HG03280 (cell line): Measurements from ENCODE around the gene B4GALT5.

Experiments used
- ATAC-seq: cut with Tn5 transposase; IDR thresholded peaks from one replicate; pipeline ENCODE4 v1.9.1; 2021; ENCODE audit warnings: mild to moderate bottlenecking, moderate library complexity; ENCODE audit not compliant: unreplicated experiment

Gene B4GALT5

GRCh38 chr20:49660912-49661311, 52.8 kb downstream of the B4GALT5 start:
- ATAC-seq: no peak

GRCh38 chr20:49659056-49659455, 54.6 kb downstream of the B4GALT5 start:
- no peak for ATAC-seq

GRCh38 chr20:49658508-49658907, 55.2 kb downstream of the B4GALT5 start:
- ATAC-seq: no peak

GRCh38 chr20:49657118-49657901, 56.4 kb downstream of the B4GALT5 start:
- ATAC-seq: no peak

- ATAC-seq: no peak
These were observed 57.4 kb downstream of the B4GALT5 start for GRCh38 chr20:49656304-49656703.

- no peak for ATAC-seq
These were observed 59.7 kb downstream of the B4GALT5 start for GRCh38 chr20:49653925-49654434.

- no peak for ATAC-seq
These were observed 64.0 kb downstream of the B4GALT5 start for GRCh38 chr20:49649672-49650071.

- ATAC-seq: no peak
These were observed 66.1 kb downstream of the B4GALT5 start for GRCh38 chr20:49647550-49647949.

- ATAC-seq: no peak
These were observed 67.2 kb downstream of the B4GALT5 start for GRCh38 chr20:49646528-49646927.

- no peak for ATAC-seq
These were observed 67.6 kb downstream of the B4GALT5 start for GRCh38 chr20:49646126-49646525.

- ATAC-seq: no peak
These were observed 68.6 kb downstream of the B4GALT5 start for GRCh38 chr20:49644980-49645565.

- ATAC-seq: no peak
These were observed 70.9 kb downstream of the B4GALT5 start for GRCh38 chr20:49642816-49643215.

- no peak for ATAC-seq
These were observed 71.7 kb downstream of the B4GALT5 start for GRCh38 chr20:49641683-49642656.

- ATAC-seq: no peak
These were observed 76.5 kb downstream of the B4GALT5 start for GRCh38 chr20:49637046-49637637.

- no peak for ATAC-seq
These were observed 77.2 kb downstream of the B4GALT5 start for GRCh38 chr20:49636447-49636846.

- ATAC-seq: no peak
These were observed 77.8 kb downstream of the B4GALT5 start for GRCh38 chr20:49635866-49636265.

- no peak for ATAC-seq
These were observed 78.5 kb downstream of the B4GALT5 start for GRCh38 chr20:49635166-49635565.

GRCh38 chr20:49634116-49634515, 79.6 kb downstream of the B4GALT5 start:
- ATAC-seq: no peak

- ATAC-seq: no peak
These were observed 80.0 kb downstream of the B4GALT5 start for GRCh38 chr20:49633643-49634042.

GRCh38 chr20:49633023-49633422, 80.7 kb downstream of the B4GALT5 start:
- no peak for ATAC-seq
